ENCODE data around the gene KRT73.

KRT73 gene

DNA sequence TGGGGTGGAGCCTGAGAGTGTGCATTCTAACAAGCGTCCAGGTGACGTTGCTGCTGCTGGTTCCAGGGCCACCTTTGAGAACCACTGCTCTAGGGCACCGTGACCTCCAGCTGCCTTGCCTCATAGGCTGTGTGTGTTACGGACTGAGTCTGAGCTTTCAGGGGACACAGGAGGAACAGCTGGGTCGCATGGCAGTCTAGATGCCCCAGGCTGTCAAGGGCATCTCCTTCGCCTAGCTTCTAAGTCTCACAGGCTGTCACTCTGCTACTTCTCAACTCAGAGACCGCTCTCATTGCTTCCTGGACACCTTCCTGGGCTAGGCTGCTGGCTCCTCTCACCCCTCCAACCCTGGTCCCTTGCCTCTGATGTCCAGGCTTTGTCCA lies 965 bp downstream of the KRT73 start:
- no peak for DNase-seq

DNA sequence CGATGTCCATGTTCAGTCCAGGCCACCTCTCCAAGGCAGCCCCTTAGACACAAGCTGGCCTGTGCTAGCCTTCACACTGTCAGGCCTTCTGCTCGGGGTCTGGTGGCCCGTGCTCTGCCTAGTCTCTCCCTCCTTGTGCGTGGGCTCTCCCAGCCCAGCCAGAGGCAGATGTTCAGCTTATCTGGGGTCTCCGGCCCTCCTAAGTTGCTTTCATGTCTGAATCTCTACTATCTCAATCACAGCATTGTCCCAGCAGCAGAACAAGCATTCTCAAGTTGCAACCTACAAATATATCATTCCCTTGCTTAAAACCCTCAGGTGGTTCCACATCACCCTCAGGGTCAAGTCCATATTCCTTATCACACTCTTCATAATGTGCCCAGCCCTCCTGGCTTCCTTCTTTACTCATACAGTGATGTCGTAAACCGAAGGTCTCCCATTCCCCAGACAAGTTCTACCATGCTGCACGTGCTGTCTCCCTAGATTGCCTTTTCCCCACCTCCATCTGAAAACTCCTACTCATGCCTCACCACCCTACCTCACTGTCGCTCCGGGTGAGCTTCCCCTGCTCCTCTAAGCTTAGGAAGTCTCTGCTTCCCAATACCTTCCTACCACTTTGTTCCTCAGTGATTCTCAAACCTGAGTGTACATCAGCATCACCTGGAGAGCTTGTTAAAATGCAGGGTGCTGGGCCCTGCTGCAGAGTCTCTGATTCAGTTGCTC lies 1.5 kb downstream of the KRT73 start:
- DNase-seq = no peak

DNA sequence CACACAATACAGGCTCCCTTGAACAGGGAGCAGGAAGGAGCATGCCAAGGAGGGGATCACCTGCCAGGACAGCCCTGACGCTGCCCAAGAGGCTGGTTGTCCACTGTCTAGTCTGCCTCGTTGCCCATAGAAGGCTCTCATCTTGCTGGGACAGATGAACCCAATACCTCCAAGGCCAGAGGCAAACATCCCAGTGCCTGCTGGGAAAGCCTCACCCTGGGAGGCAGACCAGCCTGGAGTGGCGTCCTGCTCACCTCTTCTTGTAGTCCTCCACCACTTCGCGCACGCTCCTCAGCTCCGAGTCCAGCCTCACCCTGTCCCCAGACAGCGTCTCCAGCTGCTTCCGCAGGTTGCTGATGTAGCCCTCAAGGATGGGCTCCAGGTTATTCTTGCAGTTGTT lies 2.4 kb downstream of the KRT73 start:
- DNase-seq = no peak

DNA sequence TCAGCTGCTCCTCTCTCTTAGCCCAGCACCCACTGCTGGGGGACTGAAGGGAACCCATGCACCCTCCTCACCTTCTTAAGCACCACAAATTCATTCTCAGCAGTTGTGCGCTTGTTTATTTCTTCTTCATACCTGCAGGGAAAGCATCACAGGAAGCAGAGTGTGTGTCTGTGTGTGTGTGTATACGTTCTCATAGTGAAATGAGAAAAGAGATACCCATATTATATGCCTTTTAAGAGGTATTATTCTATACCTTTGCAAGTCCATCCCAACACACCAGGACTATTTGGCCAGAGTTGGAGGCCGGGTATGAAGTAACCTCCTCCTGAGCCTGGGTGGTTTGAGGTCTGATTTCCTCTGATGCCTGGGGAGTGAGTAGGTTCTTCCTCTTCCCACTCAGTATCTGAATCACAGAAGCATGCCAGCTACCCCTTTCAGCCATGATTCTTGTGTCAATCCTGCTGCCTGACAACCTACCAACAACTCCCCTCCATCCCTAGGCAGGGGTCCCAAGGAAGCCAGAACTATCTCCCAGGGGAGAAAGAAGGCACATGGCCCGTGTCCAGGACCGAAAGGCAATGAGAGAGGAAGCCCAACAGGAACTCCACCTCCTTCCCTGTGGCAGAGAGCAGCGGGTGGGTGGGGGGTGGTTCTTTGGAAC lies 3.0 kb downstream of the KRT73 start:
- no peak for DNase-seq

DNA sequence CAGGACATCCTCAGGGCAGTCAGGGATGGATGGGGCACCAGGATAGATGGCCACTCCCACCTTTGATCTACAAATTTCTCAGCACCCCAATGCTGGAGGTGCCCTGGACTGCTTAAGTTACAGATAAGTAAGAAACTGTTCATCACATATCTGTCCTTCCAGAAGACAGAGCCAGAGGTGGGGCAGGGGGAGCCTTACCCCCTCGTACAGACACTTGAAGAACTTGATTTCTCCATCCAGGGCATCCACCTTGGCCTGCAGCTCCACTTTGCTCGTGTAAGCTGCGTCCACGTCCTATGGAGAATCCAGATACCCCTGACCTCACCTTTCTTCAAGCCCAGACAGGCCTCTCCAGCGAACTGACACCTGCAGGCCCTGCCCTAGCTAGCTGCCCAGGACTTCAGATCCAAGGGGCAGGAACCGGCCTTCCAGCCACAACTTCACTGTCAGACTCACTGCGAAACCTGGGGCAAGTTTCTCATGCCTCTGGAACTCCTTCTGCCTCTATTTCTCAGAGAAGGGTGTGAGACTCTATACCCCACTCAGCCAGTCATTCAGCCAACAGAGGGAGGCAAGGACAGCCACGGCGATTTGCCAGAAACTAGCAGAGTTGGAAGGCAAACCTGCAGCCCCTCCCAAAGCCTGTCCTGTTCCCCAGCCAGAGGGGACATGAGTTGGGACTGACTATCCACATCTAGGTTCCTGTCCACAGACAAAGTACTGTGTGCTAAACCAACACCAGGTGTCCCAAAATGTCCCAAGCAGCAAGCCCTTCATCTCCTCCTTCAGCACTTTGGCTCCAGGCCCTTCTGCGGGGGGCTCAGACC lies 3.8 kb downstream of the KRT73 start:
- no peak for DNase-seq

DNA sequence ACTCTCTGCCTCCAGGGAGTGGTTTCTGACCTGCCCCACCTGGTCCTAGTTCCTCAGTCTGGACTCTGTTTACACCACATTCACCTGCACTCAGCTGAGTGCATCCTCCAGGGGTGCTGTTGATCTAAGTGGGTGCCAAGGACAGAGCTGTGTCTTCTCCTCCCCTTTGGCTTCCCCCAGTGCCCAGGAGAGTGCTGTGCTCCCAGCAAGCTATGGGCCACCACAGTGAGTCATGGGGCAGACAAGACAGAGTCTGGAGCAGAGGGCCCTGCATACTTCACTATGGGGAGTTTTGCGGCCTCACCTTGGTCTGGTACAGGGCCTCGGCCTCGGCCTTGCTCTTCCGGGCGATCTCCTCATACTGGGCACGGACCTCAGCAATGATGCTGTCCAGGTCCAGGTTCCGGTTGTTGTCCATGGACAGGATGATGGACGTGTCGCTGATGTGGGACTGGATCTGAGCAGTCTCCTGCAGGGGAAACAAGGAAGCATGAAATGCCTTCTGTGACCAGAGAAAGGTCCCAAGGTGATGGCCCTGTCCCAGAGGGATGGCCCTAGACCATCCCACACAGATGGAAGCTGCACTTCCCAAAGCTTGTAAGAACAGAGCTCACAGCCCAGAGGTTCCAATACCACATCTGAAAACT lies 4.9 kb downstream of the KRT73 start:
- DNase-seq = no peak

DNA sequence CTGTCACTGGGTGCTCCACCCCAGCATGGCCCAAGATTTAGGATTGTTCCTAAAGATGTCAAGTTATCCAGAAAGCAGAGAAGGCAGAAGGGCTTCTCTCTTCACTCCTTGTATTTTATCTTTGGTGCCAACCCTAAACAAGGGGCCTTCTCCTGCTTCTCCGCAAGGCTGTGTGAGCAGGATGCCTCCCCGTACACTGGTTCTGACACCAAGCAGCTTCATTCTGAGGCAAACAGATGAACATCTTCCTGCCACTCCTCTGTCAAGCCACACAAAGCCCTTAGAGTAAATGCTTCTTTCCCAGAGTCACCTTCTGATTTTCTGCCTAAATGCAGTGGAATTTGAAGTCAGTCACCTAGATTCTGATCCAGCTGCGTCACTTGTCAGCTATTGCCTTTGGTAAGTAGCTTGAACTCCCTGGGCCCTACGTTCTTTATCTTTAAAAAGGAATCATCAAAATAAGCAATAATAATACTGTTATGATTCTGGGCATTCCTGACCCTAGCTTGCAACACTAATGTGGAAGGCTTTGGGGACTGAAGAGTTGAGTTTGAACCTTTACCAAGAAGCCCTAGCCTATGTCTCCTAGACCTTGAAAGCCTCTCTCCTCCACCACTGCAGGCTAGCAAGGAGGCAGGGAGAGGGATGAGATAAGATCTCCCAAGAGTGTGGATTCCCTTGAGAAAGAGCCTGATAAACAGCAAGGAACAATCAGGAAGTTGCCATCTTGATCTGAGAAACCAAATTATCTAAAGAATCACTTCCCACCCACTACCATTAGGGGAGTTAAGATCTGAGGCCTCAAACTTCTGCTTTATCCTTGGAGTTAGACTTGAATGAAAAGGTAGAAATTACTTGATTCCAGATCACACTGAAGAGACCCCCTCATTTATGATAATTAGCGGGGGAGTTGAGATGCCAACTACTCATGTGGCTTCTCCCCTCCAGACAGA lies 5.7 kb downstream of the KRT73 start:
- DNase-seq = no peak

DNA sequence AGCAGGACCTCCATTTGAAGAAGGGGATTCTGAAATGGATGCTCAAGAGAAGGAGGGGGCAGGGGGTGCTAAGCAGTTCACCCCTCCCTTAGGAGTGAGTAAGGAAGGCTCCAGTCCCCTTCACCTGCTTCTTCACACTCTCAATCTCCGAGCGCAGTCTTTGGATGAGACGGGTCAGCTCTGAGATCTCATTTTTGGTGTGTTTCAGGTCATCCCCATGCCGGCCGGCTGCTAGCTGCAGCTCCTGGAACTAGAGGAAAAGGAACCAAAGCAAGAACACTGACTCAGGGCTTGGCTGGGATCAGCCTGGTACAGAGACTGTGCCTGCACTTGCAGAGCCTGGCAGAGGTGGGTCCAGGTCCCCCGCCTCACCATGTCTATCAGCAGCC lies 7.3 kb downstream of the KRT73 start:
- no peak for DNase-seq

DNA sequence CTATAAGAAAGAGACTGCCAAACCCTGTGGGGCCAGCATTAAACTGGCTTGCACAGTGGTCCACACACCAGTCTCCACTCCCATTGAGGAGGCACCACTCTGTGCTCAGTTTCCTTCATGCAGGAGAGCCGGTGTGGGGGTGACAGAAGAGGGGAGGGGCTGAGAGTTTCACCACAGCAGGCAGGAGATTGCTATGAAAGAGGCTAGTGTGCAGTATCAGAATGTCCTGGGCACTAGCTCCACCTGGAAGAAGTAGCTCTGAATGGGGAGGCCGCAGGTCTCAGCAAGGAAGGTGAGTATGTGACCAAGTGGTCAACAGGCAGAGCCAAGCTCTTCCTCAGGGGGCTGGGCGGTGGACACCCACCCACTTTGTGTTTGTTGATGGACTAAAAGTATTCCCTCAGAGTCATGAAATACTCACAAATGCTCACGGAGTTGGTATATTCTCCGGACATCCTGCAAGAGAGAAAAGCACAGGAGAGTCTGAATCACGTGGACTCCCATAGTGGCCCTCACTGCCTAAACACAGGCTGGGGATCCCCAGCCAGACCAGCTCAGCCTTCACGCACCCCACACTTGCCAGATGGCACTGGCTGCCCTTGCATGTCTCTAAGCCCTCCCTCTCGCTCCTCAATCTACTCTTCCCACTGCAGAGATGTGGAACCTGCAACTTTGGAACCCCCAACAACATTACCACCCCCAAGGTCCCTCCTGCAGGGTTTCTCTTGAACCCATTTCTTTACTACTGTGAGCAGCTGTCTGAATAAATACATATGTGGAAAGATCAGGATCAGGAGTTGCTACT lies 9.3 kb downstream of the KRT73 start:
- DNase-seq = no peak

DNA sequence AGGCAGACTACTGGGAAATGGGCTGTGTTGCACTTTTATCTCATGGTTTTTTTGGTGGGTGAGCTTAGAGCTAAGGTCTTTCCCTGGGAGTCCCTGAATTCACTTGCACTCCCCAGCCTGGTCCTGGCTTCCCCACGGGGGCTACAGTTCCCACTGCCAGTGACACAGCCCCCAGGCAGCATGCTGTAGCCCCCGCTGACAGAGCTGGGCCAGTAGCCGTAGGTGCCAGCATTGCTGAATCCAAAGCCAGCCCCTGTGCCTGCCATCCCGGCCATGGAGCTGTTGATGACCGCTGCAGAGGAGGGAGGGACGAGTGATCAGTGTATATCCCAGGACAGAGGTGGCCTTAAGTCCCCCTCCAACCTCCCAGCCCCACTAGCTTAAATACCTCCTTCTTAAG lies 10.2 kb downstream of the KRT73 start:
- no peak for DNase-seq

DNA sequence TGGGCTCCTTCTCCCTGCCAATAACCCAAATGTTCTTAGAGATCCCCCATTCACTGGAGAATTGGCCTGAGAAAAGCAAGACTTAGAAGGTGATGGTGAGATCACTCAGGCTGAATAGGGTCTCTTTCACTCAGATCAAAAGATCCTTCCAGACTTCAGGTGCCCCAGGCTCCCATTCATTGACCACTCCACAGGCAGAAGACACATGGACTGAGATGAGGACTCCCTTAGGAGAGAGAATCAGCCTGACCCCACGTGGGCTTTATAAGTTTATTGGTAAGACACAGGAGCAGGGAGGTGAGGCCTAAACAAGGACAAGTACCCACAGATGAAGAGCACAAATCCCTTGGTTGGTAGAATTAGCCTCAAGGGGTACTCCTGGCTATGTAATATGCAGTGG lies 11.0 kb downstream of the KRT73 start:
- no peak for DNase-seq

DNA sequence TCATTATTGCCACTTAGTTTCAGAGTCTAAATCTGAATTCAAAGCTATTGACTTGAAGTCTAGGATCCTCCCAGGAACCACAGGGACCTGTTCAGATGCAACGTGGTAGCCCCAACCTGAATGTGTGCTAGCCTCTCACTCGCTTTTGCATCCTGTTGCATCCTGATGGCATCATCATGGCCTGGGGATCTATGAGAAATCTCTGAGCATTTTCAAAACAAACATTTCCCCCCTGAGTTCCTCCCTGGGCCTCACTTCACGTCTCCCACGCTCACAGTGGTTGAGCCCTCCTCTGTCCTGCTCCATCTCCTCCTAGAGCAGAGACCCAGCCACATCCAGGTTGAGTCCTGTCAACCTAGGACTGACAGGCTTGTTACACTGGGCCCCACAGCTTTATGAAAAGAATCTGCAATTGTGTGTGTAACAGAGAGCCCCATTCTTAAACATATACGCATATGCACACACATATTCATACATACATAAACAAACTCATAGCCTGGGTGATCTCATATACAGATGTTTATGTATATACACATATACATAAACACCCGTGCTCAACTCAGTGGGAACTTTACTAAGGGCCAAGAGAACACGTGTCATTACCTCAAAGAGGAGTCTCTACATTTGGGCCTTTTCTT lies 11.7 kb downstream of the KRT73 start:
- DNase-seq = no peak

DNA sequence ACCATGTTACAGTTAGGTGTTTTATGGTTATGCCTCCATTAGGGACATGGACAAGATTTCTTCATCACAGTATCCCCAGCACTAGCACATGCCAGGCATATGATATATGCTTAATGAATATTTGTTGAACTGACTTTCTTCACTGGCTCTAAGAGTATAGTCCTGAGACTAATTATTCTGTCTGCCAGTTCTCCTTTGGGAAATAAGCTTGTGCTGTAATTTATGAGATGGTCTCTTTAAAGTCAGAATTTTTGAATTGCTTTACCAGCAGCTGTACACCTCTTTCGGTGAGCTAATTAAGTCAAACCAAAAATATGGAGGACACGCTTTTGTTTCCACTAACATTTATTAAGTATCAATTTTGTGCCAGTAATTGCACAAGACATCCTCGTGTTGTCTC lies 12.3 kb downstream of the KRT73 start:
- DNase-seq = no peak

DNA sequence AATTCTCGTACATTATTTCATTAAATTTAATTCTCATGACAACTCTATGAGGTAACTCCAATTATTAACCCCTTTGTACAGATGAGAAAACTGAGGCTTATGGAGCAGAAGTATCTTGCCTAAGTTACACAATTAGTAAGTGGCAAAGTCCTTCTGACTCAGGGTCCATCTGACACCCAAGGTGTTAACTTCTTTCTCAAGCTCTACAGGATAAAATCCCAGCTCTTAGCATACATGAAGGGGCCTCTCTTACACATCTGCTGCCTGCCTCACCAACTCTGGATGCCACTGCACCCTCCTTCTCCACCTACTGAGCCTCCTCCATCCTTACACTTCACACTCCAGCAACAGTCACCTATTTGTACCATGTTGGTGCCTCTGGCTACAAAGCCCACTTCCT lies 12.8 kb downstream of the KRT73 start:
- DNase-seq = no peak

DNA sequence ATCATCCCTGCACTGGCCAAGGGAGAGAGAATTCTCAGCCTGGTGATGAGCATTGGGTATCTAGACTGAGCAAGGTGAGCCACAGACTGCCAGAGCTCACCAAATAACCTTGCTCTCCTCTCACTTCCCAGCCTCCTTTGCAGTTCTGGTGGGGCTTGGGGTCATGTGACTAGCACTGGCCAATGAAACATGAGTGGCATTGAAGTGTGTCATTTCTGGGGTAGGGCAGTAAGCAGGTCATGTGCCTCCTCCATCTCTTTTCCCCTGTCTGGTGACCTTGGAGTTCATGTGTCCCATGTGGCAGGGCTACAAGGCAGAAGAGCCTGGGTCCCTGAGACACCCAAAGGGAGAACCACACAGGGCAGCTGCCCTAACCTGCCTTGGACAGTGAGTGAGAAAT lies 13.5 kb downstream of the KRT73 start:
- DNase-seq = no peak

DNA sequence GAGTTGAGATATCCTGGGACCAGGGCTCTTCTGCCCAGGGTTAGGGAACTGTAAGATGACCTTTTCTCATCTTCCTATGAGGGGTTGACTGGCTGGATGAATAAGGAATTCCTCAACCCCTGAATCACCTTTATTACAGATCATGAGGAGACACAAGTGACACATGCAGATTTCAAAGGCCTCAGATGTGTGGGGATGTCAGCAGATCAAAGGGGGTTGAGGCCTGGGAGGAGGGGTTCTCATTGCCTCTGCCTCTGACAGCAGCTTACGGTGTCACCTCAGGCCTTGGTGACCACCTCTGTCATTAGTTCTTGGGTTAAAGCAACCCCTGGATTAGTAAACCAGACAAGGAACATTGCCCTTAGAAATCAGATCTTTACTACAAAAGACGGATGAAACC lies 15.0 kb downstream of the KRT73 start:
- no peak for DNase-seq

DNA sequence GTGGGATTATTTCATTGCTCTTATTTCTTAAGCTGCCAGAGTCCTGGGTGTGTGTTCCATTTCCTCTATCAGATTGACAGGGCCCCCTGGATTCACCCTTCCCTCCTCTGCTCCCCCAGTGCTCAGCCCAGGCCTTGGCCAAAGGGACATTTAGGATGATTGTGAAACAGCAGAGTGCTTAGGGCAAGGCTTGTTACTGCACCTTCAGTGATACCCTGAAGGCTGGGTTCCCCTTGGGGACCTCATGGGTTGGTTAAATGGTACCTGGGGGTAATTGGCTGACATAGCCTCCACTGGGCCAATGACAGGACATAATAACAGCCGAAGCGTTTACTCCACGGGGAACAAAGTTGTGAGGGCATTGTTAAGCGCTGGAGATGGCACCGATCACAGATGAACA lies 15.8 kb downstream of the KRT73 start:
- no peak for DNase-seq

DNA sequence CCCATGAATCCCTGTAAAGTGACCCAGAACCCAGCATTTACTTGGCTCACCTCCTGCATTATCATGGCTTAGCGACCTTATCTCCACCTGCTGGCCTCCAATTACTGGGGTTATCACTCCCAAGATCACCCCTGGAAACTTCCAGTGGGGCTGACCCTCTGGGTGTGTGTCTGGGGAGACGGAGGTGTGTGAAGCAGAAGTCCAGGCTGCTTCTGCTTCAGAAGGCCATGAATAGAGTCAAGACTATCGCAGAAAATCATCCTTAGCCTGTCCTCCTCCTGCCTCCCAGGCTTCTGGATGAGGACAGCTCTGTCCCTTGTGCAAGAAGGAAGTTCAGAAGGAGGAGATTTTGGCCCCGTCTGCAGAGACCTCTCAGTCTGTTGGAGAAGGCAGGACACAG lies 16.7 kb downstream of the KRT73 start:
- no peak for DNase-seq

DNA sequence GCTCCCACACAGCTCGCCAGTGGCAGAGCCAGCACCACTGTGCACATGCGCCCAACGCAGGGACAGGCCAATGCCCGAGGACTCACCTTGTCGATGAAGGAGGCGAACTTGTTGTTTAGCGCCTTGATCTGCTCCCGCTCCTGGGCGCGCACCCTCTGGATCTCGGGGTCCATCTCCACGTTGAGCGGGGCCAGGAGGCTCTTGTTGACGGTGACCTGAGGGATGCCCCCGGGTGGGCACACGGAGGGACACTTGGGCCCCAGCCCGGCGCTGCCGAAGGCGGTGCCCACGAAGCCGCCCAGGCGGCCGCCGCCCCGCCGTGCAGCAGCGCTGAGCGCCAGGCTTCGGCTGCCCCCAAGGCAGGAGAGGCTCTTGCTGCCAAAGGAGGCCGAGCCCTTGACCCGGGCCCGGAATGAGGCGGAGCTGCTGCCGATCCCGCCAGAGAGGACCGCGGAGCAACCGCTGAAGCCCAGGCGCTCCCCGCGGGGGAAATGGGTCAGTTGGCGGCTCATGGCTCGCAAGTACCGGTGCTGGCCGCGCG lies 17.3 kb downstream of the KRT73 start, which contains the start of gene KRT72:
KRT72 (minus strand) TSS at position 523 of the 541 bp plus-strand sequence; CDS start at position 512, 11 bp downstream.
- no peak for DNase-seq

DNA sequence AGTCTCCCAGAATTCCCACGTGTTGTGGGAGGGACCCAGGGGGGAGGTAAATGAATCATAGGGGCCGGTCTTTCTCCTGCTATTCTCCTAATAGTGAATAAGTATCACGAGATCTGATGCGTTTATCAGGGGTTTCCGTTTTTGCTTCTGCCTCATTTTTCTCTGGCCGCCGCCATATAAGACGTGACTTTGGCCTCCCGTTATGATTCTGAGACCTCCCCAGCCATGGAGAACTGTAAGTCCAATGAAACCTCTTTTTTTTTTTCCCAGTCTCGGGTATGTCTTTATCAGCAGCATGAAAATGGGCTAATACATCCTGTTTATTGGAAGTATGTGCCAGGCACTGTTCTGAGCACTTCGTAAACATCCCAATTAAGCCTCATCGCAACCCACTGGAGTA lies 17.9 kb downstream of the KRT73 start:
- no peak for DNase-seq

DNA sequence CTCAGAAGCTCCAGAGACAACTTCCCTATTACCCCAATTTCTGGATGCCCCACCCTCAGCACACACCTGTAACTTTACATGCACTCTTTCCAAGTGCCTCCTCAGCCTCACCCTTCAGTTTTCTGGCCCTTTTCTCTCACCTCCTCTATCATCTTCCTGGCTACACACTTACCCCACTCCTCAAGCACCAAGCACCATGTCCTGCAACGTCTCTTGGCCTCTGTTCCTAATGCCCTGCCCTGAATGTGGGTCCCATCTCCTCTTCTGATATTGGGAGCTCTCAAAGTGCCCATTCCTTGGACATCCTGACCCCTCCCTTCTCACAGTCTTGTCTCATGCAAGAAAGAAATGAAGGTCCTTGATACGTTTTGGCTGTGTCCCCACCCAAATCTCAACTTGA lies 18.3 kb downstream of the KRT73 start:
- DNase-seq = no peak
